Epithelial cell of esophagus (primary cell): ENCODE data around the gene RANBP3.

Experiments used
- DNase-seq: peaks from one replicate; pipeline ENCODE4 v3.0.0; 2010; ENCODE audit warnings: low read depth
- H3K4me3 ChIP-seq: 2 replicates; pipeline ENCODE4 v1.5.1; 2011; ENCODE audit warnings: mild to moderate bottlenecking, low read length, control low read depth
- TF ChIP-seq, protein P1 (sequence below): IDR thresholded peaks from 2 replicates; pipeline ENCODE4 v1.5.1; 2011; ENCODE audit warnings: low read depth, mild to moderate bottlenecking, low read length, control low read depth, inconsistent platforms; ENCODE audit not compliant: insufficient read depth; ENCODE audit errors: missing control alignments

RANBP3 gene

GRCh38 chr19:5953030-5953589, 24.8 kb downstream of the RANBP3 start:
- TF ChIP-seq, protein P1, sequence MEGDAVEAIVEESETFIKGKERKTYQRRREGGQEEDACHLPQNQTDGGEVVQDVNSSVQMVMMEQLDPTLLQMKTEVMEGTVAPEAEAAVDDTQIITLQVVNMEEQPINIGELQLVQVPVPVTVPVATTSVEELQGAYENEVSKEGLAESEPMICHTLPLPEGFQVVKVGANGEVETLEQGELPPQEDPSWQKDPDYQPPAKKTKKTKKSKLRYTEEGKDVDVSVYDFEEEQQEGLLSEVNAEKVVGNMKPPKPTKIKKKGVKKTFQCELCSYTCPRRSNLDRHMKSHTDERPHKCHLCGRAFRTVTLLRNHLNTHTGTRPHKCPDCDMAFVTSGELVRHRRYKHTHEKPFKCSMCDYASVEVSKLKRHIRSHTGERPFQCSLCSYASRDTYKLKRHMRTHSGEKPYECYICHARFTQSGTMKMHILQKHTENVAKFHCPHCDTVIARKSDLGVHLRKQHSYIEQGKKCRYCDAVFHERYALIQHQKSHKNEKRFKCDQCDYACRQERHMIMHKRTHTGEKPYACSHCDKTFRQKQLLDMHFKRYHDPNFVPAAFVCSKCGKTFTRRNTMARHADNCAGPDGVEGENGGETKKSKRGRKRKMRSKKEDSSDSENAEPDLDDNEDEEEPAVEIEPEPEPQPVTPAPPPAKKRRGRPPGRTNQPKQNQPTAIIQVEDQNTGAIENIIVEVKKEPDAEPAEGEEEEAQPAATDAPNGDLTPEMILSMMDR, result no peak
- no peak overlapping the region for H3K4me3 ChIP-seq
- DNase-seq, result no peak

GRCh38 chr19:5952193-5953029, 25.5 kb downstream of the RANBP3 start:
- no peak for DNase-seq
- TF ChIP-seq, protein P1, result no peak

GRCh38 chr19:5951338-5951861, 26.5 kb downstream of the RANBP3 start:
- no peak overlapping the region for H3K4me3 ChIP-seq
- no peak for DNase-seq
- TF ChIP-seq, protein P1, result no peak

More at GRCh38 chr19:5952193-5953029, 25.5 kb downstream of the RANBP3 start:
- no peak overlapping the region for H3K4me3 ChIP-seq

DNA sequence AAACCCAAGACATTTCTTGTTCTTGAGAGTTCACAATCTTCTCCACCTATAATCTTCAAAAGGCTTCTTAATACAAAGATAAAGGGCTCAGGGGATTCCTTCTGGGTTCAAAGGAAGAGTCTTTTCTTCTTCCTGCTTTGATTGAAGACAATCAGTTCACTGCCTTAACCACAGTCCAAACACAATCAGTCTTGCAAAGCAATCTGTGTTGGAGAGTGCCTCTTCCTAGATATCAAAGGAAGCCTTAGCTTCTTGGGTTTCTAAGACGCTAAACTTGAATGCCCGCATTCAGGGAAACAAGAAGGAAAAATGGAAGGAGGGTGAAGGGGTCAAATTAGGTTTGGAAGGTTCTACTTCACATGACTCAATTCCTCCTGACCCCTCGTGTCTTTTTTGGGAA, 27.2 kb downstream of the RANBP3 start:
- TF ChIP-seq, protein P1, result no peak
- DNase-seq, result no peak
- no peak overlapping the region for H3K4me3 ChIP-seq

GRCh38 chr19:5949792-5950305, 28.1 kb downstream of the RANBP3 start:
- no peak overlapping the region for H3K4me3 ChIP-seq
- DNase-seq, result peak; percentile 43

DNA sequence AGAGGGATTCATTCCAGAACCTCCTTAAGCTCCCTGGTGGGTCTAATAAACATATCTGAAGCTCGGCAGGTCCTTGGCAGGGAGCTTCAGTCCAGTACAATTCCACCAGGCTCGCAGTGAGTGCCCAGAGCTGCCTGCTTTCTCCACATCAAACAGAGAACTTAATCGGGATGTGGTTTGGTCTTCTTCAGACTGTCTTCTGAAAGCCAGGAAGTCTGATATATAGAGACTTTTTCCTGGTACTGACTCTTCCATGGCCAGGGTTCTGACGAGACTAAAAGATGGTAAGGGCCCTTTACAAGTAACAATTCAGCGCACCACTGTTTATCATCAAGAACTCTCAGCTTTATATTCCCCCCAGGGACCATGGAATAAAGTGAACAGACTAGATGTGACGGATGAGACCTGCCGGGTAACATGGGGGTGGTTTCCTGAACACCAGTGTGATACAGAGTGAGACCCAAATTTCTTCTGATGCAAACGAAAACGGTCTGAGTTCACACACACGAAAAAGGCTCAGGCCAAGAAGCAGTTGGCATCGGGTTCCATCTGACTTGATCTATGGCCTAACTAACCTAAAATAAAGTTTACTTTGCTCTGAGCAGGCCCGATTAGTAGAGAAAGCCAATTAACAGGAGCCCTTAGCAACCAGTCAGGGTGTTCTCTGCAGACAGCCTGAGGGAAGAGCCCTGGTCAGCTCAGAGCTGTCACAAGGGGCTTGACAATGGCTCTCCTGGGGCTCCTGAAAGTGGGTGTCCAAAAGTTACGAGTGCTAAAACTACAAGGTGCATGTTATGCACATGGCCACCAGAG, 29.0 kb downstream of the RANBP3 start:
- no peak overlapping the region for H3K4me3 ChIP-seq
- DNase-seq, result no peak
- TF ChIP-seq, protein P1, result no peak

More at GRCh38 chr19:5949792-5950305, 28.1 kb downstream of the RANBP3 start:
- TF ChIP-seq, protein P1, result no peak
